ENCODE measurements around the gene EIF3K. TPM values are rescaled to one million over a fixed set of nuclear protein-coding genes. Genes with fewer than 3 reads are reported as not detected.
"Not testable (repeated sequence)": the region's sequence is repeated elsewhere in the genome, so short reads cannot be mapped to it uniquely, and the experiment has no call there.

The EIF3K gene
- total and polyA plus RNA-seq, 2 of the 8 experiments (the other 6 are each of a cell fraction or from before 2014, with no cell fraction given) = 329 to 937 TPM

DNA sequence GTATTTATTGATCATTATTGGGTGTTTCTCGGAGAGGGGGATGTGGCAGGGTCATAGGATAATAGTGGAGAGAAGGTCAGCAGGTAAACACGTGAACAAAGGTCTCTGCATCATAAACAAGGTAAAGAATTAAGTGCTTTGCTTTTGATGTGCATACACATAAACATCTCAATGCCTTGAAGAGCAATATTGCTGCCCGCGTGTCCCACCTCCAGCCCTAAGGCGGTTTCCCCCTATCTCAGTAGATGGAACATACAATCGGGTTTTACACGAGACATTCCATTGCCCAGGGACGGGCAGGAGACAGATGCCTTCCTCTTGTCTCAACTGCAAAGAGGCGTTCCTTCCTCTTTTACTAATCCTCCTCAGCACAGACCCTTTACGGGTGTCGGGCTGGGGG is 12.3 kb downstream of the EIF3K start:
- H3K27me3 ChIP-seq (replicated peaks in 1 of 4; ENCODE audit: control insufficient read depth in 3 of 4, extremely low read depth in 1 of 4, insufficient read depth in 3 of 4, low read length in 3 of 4); H4K20me1 ChIP-seq (replicated peaks in 1 of 2; ENCODE audit: control insufficient read depth in 1 of 2, insufficient read depth in 2 of 2, low read length in 2 of 2); H2BK20ac ChIP-seq (ENCODE audit: low read length); H2BK15ac ChIP-seq (ENCODE audit: low read length); H2AFZ ChIP-seq (ENCODE audit: low read length); H3K56ac ChIP-seq (replicated peaks; ENCODE audit: insufficient read length, low read depth, low read length); H2BK120ac ChIP-seq (replicated peaks; ENCODE audit: low read depth, low read length); H3K79me1 ChIP-seq (ENCODE audit: low read depth, low read length); H3K14ac ChIP-seq (ENCODE audit: insufficient read length); H2BK5ac ChIP-seq (ENCODE audit: low read depth, low read length); H4K5ac ChIP-seq (ENCODE audit: insufficient read length, low read depth, low read length); DNase-seq (ENCODE audit: low read depth in 1 of 2, low spot score in 2 of 2); H3K27ac ChIP-seq (ENCODE audit: low read depth, low read length); H3K9me3 ChIP-seq (ENCODE audit: insufficient read depth in 2 of 2, low read depth in 1 of 2, low read length in 1 of 2); H3K4me2 ChIP-seq (ENCODE audit: insufficient read depth in 1 of 2, low read depth in 2 of 2, low read length in 2 of 2); H2BK12ac ChIP-seq (ENCODE audit: low read depth, low read length); H3K23me2 ChIP-seq (ENCODE audit: low read depth, low read length); H4K8ac ChIP-seq (ENCODE audit: extremely low read depth, insufficient read depth, low read length); H3K18ac ChIP-seq (ENCODE audit: extremely low read depth, low read length); H3K4me1 ChIP-seq (replicated peaks in 1 of 4; ENCODE audit: control insufficient read depth in 3 of 4, insufficient read depth in 4 of 4, low read length in 3 of 4); POLR2A ChIA-PET (ENCODE audit: partially characterized antibody); FAIRE-seq; H3K4ac ChIP-seq (replicated peaks; ENCODE audit: insufficient read length, low read depth, low read length); H3K9ac ChIP-seq (replicated peaks in 1 of 4; ENCODE audit: extremely low read depth in 1 of 4, low read depth in 3 of 4, low read length in 3 of 4); CTCF ChIA-PET (ENCODE audit: partially characterized antibody); H4K91ac ChIP-seq (replicated peaks; ENCODE audit: insufficient read length, low read length); H3K79me2 ChIP-seq (ENCODE audit: control insufficient read depth in 1 of 2, insufficient read depth in 2 of 2, low read length in 2 of 2); H3K23ac ChIP-seq (ENCODE audit: insufficient read length); H3K4me3 ChIP-seq (ENCODE audit: extremely low read depth in 1 of 4, insufficient read depth in 2 of 4, low read depth in 3 of 4, low read length in 4 of 4); H2AK5ac ChIP-seq (ENCODE audit: low read depth, low read length): not testable (repeated sequence)
- H3K36me3 ChIP-seq (ENCODE audit: control insufficient read depth in 2 of 4, insufficient read depth in 4 of 4, low read length in 3 of 4) = peaks cover 4 to 58% (median 28%) of the 10 kb centered on the region in 4 experiments
- 88% methylated on average over 11 of the region's 11 CpGs; no CpG with 5 or more reads in 1 of the 2 experiments for WGBS, 2 experiments (ENCODE audit: extremely low coverage in 1 of 2, insufficient coverage in 1 of 2, insufficient read length in 1 of 2, insufficient replicate concordance in 2 of 2, low coverage in 1 of 2, low lambda C conversion rate in 2 of 2, missing lambda C conversion rate in 1 of 2)

DNA sequence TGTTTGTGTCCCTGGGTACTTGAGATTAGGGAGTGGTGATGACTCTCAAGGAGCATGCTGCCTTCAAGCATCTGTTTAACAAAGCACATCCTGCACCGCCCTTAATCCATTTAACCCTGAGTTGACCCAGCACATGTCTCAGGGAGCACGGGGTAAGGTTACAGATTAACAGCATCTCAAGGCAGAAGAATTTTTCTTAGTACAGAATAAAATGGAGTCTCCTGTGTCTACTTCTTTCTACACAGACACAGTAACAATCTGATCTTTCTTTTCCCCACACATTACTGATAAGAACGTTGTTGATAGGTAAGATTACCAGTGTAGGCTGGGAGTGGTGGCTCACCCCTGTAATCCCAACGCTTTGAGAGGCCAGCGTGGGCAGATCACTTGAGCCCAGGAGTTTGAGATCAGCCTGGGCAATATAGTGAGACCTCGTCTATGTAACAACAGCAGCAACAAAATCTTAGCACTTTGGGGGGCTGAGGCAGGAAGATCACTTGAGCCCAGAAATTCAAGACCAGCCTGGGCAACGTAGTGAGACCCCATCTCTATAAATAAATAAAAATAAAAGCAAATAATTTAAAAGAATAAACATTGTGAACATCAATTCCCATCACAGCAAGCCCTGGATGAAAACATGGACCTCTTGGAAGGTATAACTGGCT is 13.0 kb downstream of the EIF3K start:
- H3K23ac ChIP-seq (ENCODE audit: insufficient read length); H3K79me1 ChIP-seq (ENCODE audit: low read depth, low read length); H3K79me2 ChIP-seq (ENCODE audit: control insufficient read depth in 1 of 2, insufficient read depth in 2 of 2, low read length in 2 of 2); DNase-seq (ENCODE audit: low read depth in 1 of 2, low spot score in 2 of 2); CTCF ChIA-PET (ENCODE audit: partially characterized antibody); H2BK20ac ChIP-seq (ENCODE audit: low read length); FAIRE-seq; H2BK120ac ChIP-seq (replicated peaks; ENCODE audit: low read depth, low read length); H3K27me3 ChIP-seq (replicated peaks in 1 of 4; ENCODE audit: control insufficient read depth in 3 of 4, extremely low read depth in 1 of 4, insufficient read depth in 3 of 4, low read length in 3 of 4); H2AK5ac ChIP-seq (ENCODE audit: low read depth, low read length); H3K4me1 ChIP-seq (replicated peaks in 1 of 4; ENCODE audit: control insufficient read depth in 3 of 4, insufficient read depth in 4 of 4, low read length in 3 of 4); H3K27ac ChIP-seq (ENCODE audit: low read depth, low read length); H3K18ac ChIP-seq (ENCODE audit: extremely low read depth, low read length); H3K14ac ChIP-seq (ENCODE audit: insufficient read length); H2BK15ac ChIP-seq (ENCODE audit: low read length); H3K23me2 ChIP-seq (ENCODE audit: low read depth, low read length); H3K4me2 ChIP-seq (ENCODE audit: insufficient read depth in 1 of 2, low read depth in 2 of 2, low read length in 2 of 2); H2BK5ac ChIP-seq (ENCODE audit: low read depth, low read length); H4K20me1 ChIP-seq (replicated peaks in 1 of 2; ENCODE audit: control insufficient read depth in 1 of 2, insufficient read depth in 2 of 2, low read length in 2 of 2); H4K91ac ChIP-seq (replicated peaks; ENCODE audit: insufficient read length, low read length); H2BK12ac ChIP-seq (ENCODE audit: low read depth, low read length); POLR2A ChIA-PET (ENCODE audit: partially characterized antibody); H3K4ac ChIP-seq (replicated peaks; ENCODE audit: insufficient read length, low read depth, low read length); H3K9me3 ChIP-seq (ENCODE audit: insufficient read depth in 2 of 2, low read depth in 1 of 2, low read length in 1 of 2); H3K4me3 ChIP-seq (ENCODE audit: extremely low read depth in 1 of 4, insufficient read depth in 2 of 4, low read depth in 3 of 4, low read length in 4 of 4); H3K9ac ChIP-seq (replicated peaks in 1 of 4; ENCODE audit: extremely low read depth in 1 of 4, low read depth in 3 of 4, low read length in 3 of 4); H4K8ac ChIP-seq (ENCODE audit: extremely low read depth, insufficient read depth, low read length); H4K5ac ChIP-seq (ENCODE audit: insufficient read length, low read depth, low read length); H3K56ac ChIP-seq (replicated peaks; ENCODE audit: insufficient read length, low read depth, low read length); H2AFZ ChIP-seq (ENCODE audit: low read length): not testable (repeated sequence)
- 91% methylated on average over 7 of the region's 7 CpGs; no CpG with 5 or more reads in 1 of the 2 experiments for whole genome bisulfite sequencing, 2 experiments (ENCODE audit: extremely low coverage in 1 of 2, insufficient coverage in 1 of 2, insufficient read length in 1 of 2, insufficient replicate concordance in 2 of 2, low coverage in 1 of 2, low lambda C conversion rate in 2 of 2, missing lambda C conversion rate in 1 of 2)
- H3K36me3 ChIP-seq (ENCODE audit: control insufficient read depth in 2 of 4, insufficient read depth in 4 of 4, low read length in 3 of 4) = peaks cover 4 to 56% (median 24%) of the 10 kb centered on the region in 4 experiments; a peak in 7 of 8 replicates

Data from H1 (cell line).